Measurements from ENCODE around the gene NR0B1. TPM values are rescaled to one million over a fixed set of nuclear protein-coding genes. Genes with fewer than 3 reads are reported as not detected.

The NR0B1 gene
- total and polyA plus RNA-seq, 2 experiments from 2014 or later, result 0.26 to 0.45 TPM

GRCh38 chrX:30262763-30263162 lies 46.4 kb downstream of the NR0B1 start:
- H3K4me1 ChIP-seq (ENCODE audit: insufficient read depth), result no peaks in the 10 kb centered on the region
- Mint-ChIP-seq H3K9me3 (peaks cover 4% of the 10 kb centered on the region; the same call in 2 of the 3 replicates), H3K4me1 (no peaks in the 10 kb centered on the region), H3K36me3 (ENCODE audit: low read depth) (no peaks in the 10 kb centered on the region; the same call in 2 of the 3 replicates), H3K27me3 (ENCODE audit: insufficient read depth, low read depth, poor library complexity) (no peaks in the 10 kb centered on the region), H3K27ac (no peak overlapping the region), H3K4me3 (no peak overlapping the region)
- H4K20me1 ChIP-seq (replicated peaks; ENCODE audit: insufficient read depth), result no peaks in the 10 kb centered on the region
- H3K27me3 ChIP-seq (ENCODE audit: insufficient read depth), result no peaks in the 10 kb centered on the region
- no peaks in the 10 kb centered on the region for H3K79me2 ChIP-seq (replicated peaks; ENCODE audit: insufficient read depth)
- no peak overlapping the region for H2AFZ ChIP-seq
- TF ChIP-seq NANOG (IDR thresholded peaks at IDR 0.05; ENCODE audit: borderline replicate concordance) (no peak), JUNB (IDR thresholded peaks at IDR 0.05; ENCODE audit: unreplicated experiment) (no peak), ETS1 (IDR thresholded peaks at IDR 0.05) (no peak), CREB1 (CRISPR knock-in tag; IDR thresholded peaks at IDR 0.05; ENCODE audit: low read depth) (no peak), EZH2 (IDR thresholded peaks at IDR 0.05; ENCODE audit: low read depth, unreplicated experiment) (no peak)
- H3K27ac ChIP-seq (ENCODE audit: low read depth), result no peak overlapping the region
- ATAC-seq (no peak), DNase-seq (ENCODE audit: low spot score) (no peak)
- H3F3A ChIP-seq (replicated peaks; ENCODE audit: low read depth), result no peaks in the 10 kb centered on the region
- no peak overlapping the region for H3K4me2 ChIP-seq
- H3K4me3 ChIP-seq, result no peak overlapping the region
- no peaks in the 10 kb centered on the region for H3K36me3 ChIP-seq (ENCODE audit: insufficient read depth)
- H3K9me2 ChIP-seq (ENCODE audit: insufficient read depth), result no peaks in the 10 kb centered on the region

GRCh38 chrX:30261012-30261411 lies 48.2 kb downstream of the NR0B1 start:
- H3K27ac ChIP-seq (ENCODE audit: low read depth), result no peak overlapping the region
- no peak overlapping the region for H3K4me2 ChIP-seq
- no peak overlapping the region for H3K4me3 ChIP-seq
- DNase-seq (ENCODE audit: low spot score) (no peak), ATAC-seq (no peak)
- Mint-ChIP-seq H3K4me3 (no peak overlapping the region), H3K27ac (no peak overlapping the region), H3K9me3 (peaks cover 19% of the 10 kb centered on the region), H3K27me3 (ENCODE audit: insufficient read depth, low read depth, poor library complexity) (no peaks in the 10 kb centered on the region), H3K4me1 (no peaks in the 10 kb centered on the region), H3K36me3 (ENCODE audit: low read depth) (peaks cover 12% of the 10 kb centered on the region)
- H3K79me2 ChIP-seq (replicated peaks; ENCODE audit: insufficient read depth), result no peaks in the 10 kb centered on the region
- no peaks in the 10 kb centered on the region for H3F3A ChIP-seq (replicated peaks; ENCODE audit: low read depth)
- H3K4me1 ChIP-seq (ENCODE audit: insufficient read depth), result no peaks in the 10 kb centered on the region
- H2AFZ ChIP-seq, result no peak overlapping the region
- H3K36me3 ChIP-seq (ENCODE audit: insufficient read depth), result no peaks in the 10 kb centered on the region
- H3K9me2 ChIP-seq (ENCODE audit: insufficient read depth), result no peaks in the 10 kb centered on the region
- H3K27me3 ChIP-seq (ENCODE audit: insufficient read depth), result no peaks in the 10 kb centered on the region
- no peaks in the 10 kb centered on the region for H4K20me1 ChIP-seq (replicated peaks; ENCODE audit: insufficient read depth)
- TF ChIP-seq STAT1 (IDR thresholded peaks at IDR 0.05; ENCODE audit: unreplicated experiment) (no peak), NANOG (IDR thresholded peaks at IDR 0.05; ENCODE audit: borderline replicate concordance) (no peak), POLR2AphosphoS5 (IDR thresholded peaks at IDR 0.05; ENCODE audit: low read depth) (no peak), ZNF462 (CRISPR knock-in tag; IDR thresholded peaks at IDR 0.05) (no peak), CREB1 (CRISPR knock-in tag; IDR thresholded peaks at IDR 0.05; ENCODE audit: low read depth) (no peak), JUNB (IDR thresholded peaks at IDR 0.05; ENCODE audit: unreplicated experiment) (no peak), CTCF (conservative IDR thresholded peaks at IDR 0.05; ENCODE audit: low read depth in 2 of 2) (no peak)

All from GM23338 (cell line).